ENCODE results near the gene OTUD3. TPM values are rescaled to one million over a fixed set of nuclear protein-coding genes. Genes with fewer than 3 reads are reported as not detected.

Gene OTUD3
- total RNA-seq, 1 experiment from 2014 or later, result 15.1 TPM

GRCh38 chr1:19861034-19861433 lies 21.2 kb upstream of the OTUD3 start:
- ChIA-PET POLR2A (no interaction called here), CTCF (interaction anchor here (0.8 to 1.4 kb wide), 2 partner anchors 9 to 22 kb away, joined by 3 to 10 read pairs; partner anchors contain the start of gene OTUD3)
- Histone ChIP-seq H3K27me3 (replicated peaks; ENCODE audit: control insufficient read depth, insufficient read depth, low read length) (no peaks in the 10 kb centered on the region), H3K36me3 (ENCODE audit: control insufficient read depth, insufficient read depth, low read length) (no peaks in the 10 kb centered on the region), H3K9me3 (peaks cover 13% of the 10 kb centered on the region), H3K4me1 (peaks cover 36% of the 10 kb centered on the region), H3K4me3 (ENCODE audit: low read depth, low read length) (no peak overlapping the region)
- Mint-ChIP-seq H3K4me3 (ENCODE audit: unreplicated experiment) (no peak overlapping the region), H3K27me3 (ENCODE audit: insufficient read depth, unreplicated experiment) (no peaks in the 10 kb centered on the region), H3K36me3 (ENCODE audit: insufficient read depth, unreplicated experiment) (peaks cover 11% of the 10 kb centered on the region), H3K27ac (ENCODE audit: unreplicated experiment) (peak overlapping the region; percentile 25), H3K9me3 (ENCODE audit: unreplicated experiment) (peaks cover 15% of the 10 kb centered on the region), H3K4me1 (ENCODE audit: low read depth, unreplicated experiment) (peaks cover 12% of the 10 kb centered on the region)
- no TSS peak for BruUV-seq (replicated peaks)
- intact Hi-C loops (cut with micrococcal nuclease; ENCODE audit: unreplicated experiment), result loop anchor here (10.0 kb wide), 1 partner anchor 46 kb away; the partner anchor contains the start of gene RNF186
- peak; percentile 48 to 71 for DNase-seq
- no peak for TF ChIP-seq CTCF (IDR thresholded peaks at IDR 0.05; ENCODE audit: insufficient read depth in 1 of 2, low read depth in 1 of 2, low read length in 1 of 2, severe bottlenecking in 1 of 2, unreplicated experiment in 1 of 2)

- no peak for DNase-seq
- ChIA-PET POLR2A (no interaction called here), CTCF (interaction anchor here (0.8 to 1.4 kb wide), 2 partner anchors 8 to 21 kb away, joined by 3 to 10 read pairs; partner anchors contain the start of gene OTUD3)
- H3K9me3 Mint-ChIP-seq (ENCODE audit: unreplicated experiment), result peaks cover 15% of the 10 kb centered on the region
- no peak overlapping the region for H3K27ac Mint-ChIP-seq (ENCODE audit: unreplicated experiment)
- Histone ChIP-seq H3K4me1 (peaks cover 36% of the 10 kb centered on the region), H3K9me3 (peaks cover 13% of the 10 kb centered on the region), H3K27me3 (replicated peaks; ENCODE audit: control insufficient read depth, insufficient read depth, low read length) (no peaks in the 10 kb centered on the region), H3K4me3 (ENCODE audit: low read depth, low read length) (no peak overlapping the region), H3K36me3 (ENCODE audit: control insufficient read depth, insufficient read depth, low read length) (no peaks in the 10 kb centered on the region)
- H3K4me3 Mint-ChIP-seq (ENCODE audit: unreplicated experiment), result no peak overlapping the region
- intact Hi-C loops (cut with micrococcal nuclease; ENCODE audit: unreplicated experiment), result loop anchor here (10.0 kb wide), 1 partner anchor 47 kb away; the partner anchor contains the start of gene RNF186
- TF ChIP-seq CTCF (IDR thresholded peaks at IDR 0.05; ENCODE audit: insufficient read depth in 1 of 2, low read depth in 1 of 2, low read length in 1 of 2, severe bottlenecking in 1 of 2, unreplicated experiment in 1 of 2), result no peak
- H3K27me3 Mint-ChIP-seq (ENCODE audit: insufficient read depth, unreplicated experiment), result no peaks in the 10 kb centered on the region
- BruUV-seq (replicated peaks), result no TSS peak
- peaks cover 11% of the 10 kb centered on the region for H3K36me3 Mint-ChIP-seq (ENCODE audit: insufficient read depth, unreplicated experiment)
- peaks cover 12% of the 10 kb centered on the region for H3K4me1 Mint-ChIP-seq (ENCODE audit: low read depth, unreplicated experiment)
Observed at GRCh38 chr1:19861842-19862530, 20.2 kb upstream of the OTUD3 start.

- H3K9me3 ChIP-seq, result peaks cover 13% of the 10 kb centered on the region
- POLR2A ChIA-PET, result no interaction called here
- H3K27me3 ChIP-seq (replicated peaks; ENCODE audit: control insufficient read depth, insufficient read depth, low read length), result no peaks in the 10 kb centered on the region
- H3K36me3 ChIP-seq (ENCODE audit: control insufficient read depth, insufficient read depth, low read length), result no peaks in the 10 kb centered on the region
- Mint-ChIP-seq H3K9me3 (ENCODE audit: unreplicated experiment) (peaks cover 15% of the 10 kb centered on the region), H3K36me3 (ENCODE audit: insufficient read depth, unreplicated experiment) (peaks cover 11% of the 10 kb centered on the region), H3K27me3 (ENCODE audit: insufficient read depth, unreplicated experiment) (no peaks in the 10 kb centered on the region), H3K4me3 (ENCODE audit: unreplicated experiment) (no peak overlapping the region), H3K27ac (ENCODE audit: unreplicated experiment) (no peak overlapping the region), H3K4me1 (ENCODE audit: low read depth, unreplicated experiment) (peaks cover 12% of the 10 kb centered on the region)
- CTCF ChIA-PET, result interaction anchor here (0.9 kb wide), 1 partner anchor 19 kb away, joined by 3 read pairs; the partner anchor contains the start of gene OTUD3
- TF ChIP-seq CTCF (IDR thresholded peaks at IDR 0.05; ENCODE audit: insufficient read depth in 1 of 2, low read depth in 1 of 2, low read length in 1 of 2, severe bottlenecking in 1 of 2, unreplicated experiment in 1 of 2), result no peak
- intact Hi-C loops (cut with micrococcal nuclease; ENCODE audit: unreplicated experiment), result loop anchor here (10.0 kb wide), 1 partner anchor 48 kb away; the partner anchor contains the start of gene RNF186
- DNase-seq, result no peak
- no peak overlapping the region for H3K4me3 ChIP-seq (ENCODE audit: low read depth, low read length)
- peaks cover 36% of the 10 kb centered on the region for H3K4me1 ChIP-seq
- BruUV-seq (replicated peaks), result no TSS peak
Observed at GRCh38 chr1:19862944-19863343, 19.3 kb upstream of the OTUD3 start.

All from Caco-2 (cell line).